ENCODE measurements around the gene CCDC149.

The CCDC149 gene

DNA sequence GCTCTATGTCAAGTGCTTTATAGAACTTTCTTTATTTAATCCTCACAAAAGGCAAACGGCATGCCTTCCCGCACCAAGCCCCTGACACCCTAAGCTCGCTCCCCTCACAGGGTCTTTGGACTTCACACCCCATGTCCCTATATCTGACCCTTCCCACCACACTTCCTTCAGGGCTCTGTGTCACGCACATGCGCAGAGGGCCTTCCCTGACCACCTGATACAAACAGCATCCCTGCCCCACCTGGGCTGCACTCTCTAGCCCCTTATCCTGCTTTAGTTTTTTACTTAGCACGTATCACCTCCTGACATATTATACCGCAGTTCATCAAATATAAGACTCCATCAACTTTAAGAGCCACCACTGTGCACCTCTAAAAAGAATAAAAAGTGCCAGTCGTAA lies 67.7 kb downstream of the CCDC149 start:
- in situ Hi-C loops (cut with MboI; ENCODE audit: low sequenced_read_pairs): no loop called here

DNA sequence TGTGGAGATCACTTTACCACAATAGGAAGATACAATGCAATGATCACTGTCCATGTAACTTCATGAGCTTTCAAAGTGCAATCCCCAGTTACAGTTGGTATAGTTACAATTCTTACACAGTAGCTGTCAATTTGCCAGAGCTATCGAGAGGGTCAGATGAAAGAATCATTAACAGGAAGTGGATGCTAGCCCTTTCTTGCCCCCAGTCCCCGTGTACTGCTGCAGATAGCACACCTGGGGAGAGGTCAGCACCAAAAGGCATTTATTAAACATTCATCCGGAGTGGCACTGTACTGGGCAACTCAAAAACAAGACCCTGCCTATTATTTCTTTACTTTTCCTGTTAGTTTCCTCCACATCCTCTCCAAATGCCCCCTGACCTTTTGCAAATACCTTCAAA lies 69.7 kb downstream of the CCDC149 start:
- in situ Hi-C loops (cut with MboI; ENCODE audit: low sequenced_read_pairs): no loop called here

- in situ Hi-C loops (cut with MboI; ENCODE audit: low sequenced_read_pairs): no loop called here
Measured at GRCh38 chr4:24842356-24842755, 70.5 kb downstream of the CCDC149 start.

- in situ Hi-C loops (cut with MboI; ENCODE audit: low sequenced_read_pairs): no loop called here
Measured at GRCh38 chr4:24840826-24841543, 71.9 kb downstream of the CCDC149 start.

DNA sequence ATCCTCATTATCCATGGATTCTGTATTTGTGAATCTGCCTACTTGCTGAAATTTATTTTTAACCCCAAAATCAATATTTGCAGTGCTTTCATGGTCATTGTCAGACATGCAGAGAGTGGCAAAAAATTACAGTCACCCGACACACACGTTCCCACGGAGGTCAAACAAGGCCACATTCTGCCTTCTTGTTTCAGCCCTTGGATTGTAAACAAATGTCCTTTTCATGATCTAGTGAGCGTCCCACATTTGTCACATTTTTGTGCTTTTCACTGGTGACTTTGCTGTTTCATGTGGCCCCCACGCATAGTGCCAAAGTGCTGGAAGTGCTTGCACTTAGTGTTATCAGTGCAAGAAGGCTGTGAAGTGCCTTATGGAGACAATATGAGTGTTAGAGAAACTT lies 72.5 kb downstream of the CCDC149 start:
- in situ Hi-C loops (cut with MboI; ENCODE audit: low sequenced_read_pairs): no loop called here

DNA sequence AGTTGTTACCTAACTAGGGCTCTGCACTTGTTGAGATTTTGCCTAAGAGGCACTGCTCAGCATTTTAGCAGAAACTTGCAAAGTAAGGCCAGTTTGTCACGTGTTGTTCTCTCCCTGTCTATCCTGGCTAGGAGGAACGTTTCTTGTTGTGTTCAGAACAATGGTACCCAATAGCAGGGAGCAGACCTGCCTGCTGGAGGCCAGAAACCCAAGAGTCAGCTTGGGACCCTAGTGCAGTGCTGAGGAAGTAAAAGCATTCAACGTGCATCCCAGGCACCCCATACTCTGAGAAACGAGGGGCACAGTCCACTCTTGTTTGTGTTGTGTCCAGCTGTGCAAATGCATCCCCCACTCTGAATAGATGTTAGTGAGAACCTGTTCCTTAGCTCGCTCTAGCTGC lies 75.1 kb downstream of the CCDC149 start:
- in situ Hi-C loops (cut with MboI; ENCODE audit: low sequenced_read_pairs): no loop called here

- in situ Hi-C loops (cut with MboI; ENCODE audit: low sequenced_read_pairs): no loop called here
Measured at GRCh38 chr4:24837336-24837735, 75.5 kb downstream of the CCDC149 start.

DNA sequence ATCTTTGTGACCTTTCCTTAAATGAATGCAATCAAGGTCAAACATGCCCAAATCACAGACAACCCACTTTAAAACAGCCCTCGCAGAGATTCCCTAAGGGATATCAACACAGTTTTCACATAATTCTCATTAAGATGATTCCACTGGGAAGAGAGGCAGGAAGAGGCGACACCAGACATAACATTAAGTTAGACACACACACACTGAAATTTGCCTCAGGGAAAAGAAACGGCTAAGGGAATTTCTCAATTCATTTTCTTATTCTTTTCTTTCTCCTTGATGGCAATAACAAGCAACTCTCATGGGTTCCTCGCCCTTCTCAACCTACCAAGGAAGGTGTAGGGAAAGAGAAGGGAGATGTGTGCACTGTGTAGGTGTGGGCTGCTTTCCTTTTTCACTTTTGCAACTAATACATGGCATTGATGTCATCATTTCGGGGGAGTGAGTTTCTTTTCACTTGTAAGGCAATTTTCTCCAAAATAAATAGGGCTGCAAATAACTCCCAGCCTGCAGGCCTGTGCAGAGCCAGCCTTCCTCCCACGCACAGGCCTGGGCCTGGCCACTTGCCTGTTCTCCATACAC lies 76.1 kb downstream of the CCDC149 start:
- in situ Hi-C loops (cut with MboI; ENCODE audit: low sequenced_read_pairs): no loop called here

DNA sequence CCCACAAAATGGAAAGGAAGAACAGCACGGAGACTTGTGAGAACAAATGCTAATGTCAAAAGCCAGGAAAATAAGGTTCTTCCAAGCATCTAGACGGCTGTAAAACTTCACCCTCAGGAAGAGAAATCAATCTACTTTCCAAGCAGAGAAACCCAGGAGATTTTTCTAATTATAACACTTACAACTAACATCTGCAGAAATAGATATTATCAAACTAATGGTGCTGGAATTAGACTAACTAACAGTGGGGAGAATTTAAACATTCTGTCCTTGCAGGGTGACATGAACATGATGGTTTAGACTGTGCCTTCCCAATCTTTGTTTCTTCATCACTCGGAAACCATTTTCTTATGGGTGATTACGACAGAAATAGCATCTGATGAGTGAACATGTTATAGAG lies 77.1 kb downstream of the CCDC149 start:
- in situ Hi-C loops (cut with MboI; ENCODE audit: low sequenced_read_pairs): no loop called here

DNA sequence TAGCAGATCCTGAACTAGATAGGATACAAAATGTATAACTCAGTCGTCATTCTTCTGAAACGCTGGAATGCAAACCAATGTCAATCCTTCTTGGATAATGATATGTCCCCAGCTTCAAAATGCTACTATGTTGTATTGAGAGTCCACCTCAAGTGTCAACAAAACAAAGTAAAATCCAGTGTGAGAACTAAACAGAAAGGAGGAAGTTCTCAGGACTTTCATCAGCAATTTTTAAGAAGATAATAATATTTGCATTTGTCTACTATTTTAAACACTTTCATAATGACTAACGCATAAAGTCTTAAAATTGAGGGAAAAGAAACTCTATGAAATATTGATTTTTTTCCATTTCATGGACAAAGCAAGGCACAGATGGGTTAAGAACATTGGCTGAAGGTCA lies 81.2 kb downstream of the CCDC149 start:
- in situ Hi-C loops (cut with MboI; ENCODE audit: low sequenced_read_pairs): no loop called here

- in situ Hi-C loops (cut with MboI; ENCODE audit: low sequenced_read_pairs): no loop called here
Measured at GRCh38 chr4:24824720-24825119, 88.1 kb downstream of the CCDC149 start.

DNA sequence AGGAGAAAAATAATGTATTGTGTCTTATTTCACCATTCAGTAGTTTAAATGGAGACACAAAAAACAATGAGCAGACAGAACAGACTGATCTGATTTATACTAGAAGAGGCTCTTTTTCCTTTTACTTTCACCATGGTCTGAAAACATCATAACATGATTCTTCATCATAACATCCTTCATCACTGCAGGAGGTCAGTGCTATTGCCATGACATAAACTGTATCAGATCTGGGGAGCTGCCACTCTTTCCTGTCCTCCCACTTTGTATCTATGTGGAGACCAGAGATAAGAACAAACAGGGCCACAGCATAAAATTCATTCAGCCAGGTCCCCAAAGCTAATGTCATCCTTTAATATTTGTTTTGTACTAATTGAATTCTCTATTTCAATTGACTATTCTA lies 92.3 kb downstream of the CCDC149 start:
- in situ Hi-C loops (cut with MboI; ENCODE audit: low sequenced_read_pairs): no loop called here

DNA sequence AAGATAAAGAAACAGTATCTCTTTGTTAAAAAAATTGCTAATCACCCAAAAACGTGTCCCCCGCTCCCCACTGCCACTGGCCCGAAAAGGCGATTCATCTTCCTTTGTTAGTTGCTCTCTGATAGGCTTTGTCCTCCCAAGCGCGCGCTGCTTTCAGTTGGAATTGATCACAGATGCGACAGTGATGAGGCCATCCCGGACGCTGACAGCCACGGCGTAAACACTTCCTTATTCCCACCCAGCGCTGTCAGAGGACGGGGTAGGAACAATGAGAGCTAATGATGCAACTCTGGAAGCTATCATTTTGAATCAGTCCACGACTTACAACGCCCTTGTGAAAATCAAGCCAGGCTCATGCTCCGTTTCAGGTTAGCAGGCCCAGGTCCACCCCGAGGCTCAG lies 96.0 kb downstream of the CCDC149 start:
- in situ Hi-C loops (cut with MboI; ENCODE audit: low sequenced_read_pairs): no loop called here

GRCh38 chr4:24813732-24814131 lies 99.1 kb downstream of the CCDC149 start:
- in situ Hi-C loops (cut with MboI; ENCODE audit: low sequenced_read_pairs): no loop called here

GRCh38 chr4:24810871-24811631 lies 101.8 kb downstream of the CCDC149 start:
- in situ Hi-C loops (cut with MboI; ENCODE audit: low sequenced_read_pairs): no loop called here

- in situ Hi-C loops (cut with MboI; ENCODE audit: low sequenced_read_pairs): no loop called here
Measured at GRCh38 chr4:24809815-24810405, 102.9 kb downstream of the CCDC149 start.

DNA sequence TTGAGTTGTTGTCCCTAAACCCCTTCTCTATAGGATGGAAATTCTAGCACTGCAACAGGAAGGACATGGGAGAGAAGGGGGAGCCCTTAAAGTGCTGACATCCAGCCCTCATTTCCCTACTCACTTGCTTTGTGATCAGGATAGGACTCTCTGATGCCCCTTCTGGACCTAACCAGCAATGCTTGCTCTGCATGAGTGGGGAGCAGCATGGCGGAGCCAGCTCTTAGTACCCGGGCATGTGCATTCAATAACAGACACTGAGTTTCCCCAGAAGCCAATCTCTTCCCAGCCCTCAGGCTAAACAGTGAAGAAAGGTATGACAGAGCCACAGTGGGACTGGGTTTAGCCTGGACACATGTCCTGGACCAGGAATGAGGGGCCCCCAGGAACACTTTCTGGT lies 103.5 kb downstream of the CCDC149 start:
- in situ Hi-C loops (cut with MboI; ENCODE audit: low sequenced_read_pairs): no loop called here

GRCh38 chr4:24808955-24809354 lies 103.9 kb downstream of the CCDC149 start:
- in situ Hi-C loops (cut with MboI; ENCODE audit: low sequenced_read_pairs): no loop called here

- in situ Hi-C loops (cut with MboI; ENCODE audit: low sequenced_read_pairs): no loop called here
Measured at GRCh38 chr4:24808261-24808660, 104.6 kb downstream of the CCDC149 start.

DNA sequence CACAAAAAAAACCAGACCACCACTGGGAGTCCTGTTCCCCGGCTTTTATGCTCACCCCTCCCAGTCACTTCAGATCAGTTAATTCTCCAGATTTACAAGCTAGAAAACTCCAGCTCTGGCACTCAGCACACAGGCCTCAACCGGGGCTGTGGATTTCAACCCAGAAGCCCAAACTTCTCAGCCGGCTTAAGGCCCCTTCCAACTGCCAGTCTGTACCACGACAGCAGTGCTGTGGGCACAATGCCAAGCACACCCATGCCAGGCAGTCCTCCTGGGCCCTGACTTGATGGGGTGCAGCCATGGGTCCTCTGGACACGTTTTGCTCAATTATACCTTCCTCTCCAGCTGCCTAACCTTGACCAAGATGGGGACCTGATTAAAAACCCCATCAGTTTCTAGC lies 105.2 kb downstream of the CCDC149 start:
- in situ Hi-C loops (cut with MboI; ENCODE audit: low sequenced_read_pairs): no loop called here

DNA sequence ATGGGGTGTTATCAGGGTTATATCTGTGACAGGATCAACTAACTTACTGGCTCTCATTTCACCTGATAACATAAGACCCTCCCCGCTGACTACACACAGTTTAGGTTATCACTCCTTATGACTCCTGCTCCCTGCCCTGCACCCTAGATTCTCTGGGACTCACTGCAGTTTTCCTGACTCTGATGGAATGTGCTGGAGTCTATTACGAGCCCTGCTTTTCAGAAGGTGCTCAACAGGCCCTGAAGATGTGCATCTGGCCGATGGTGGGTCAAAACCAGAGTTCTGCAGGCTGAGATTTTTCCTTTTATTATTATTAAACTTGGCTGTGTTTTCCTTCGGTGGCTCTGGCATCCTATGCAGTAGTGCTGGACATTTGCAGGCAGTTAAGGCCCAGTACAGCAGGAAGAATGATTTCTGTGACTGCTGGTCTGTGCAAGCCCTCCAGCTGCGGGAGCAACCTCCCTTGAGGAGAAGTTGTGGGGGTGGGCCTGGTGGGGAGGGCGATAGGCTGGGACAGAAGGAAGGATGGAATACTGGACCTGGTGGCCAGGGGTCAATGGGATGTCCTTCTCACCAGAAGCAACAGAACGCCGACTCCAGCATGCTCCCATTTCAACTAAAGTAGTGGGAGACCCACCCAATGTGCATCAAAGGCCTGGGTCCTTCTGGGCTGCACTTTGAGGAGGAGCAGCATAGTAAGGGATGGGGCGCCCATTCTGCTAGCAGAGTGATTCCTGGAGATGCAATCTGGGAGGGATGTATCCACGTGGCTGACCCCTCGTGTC lies 106.4 kb downstream of the CCDC149 start:
- in situ Hi-C loops (cut with MboI; ENCODE audit: low sequenced_read_pairs): no loop called here
